GM18951 (cell line): ENCODE data around the gene TOM1L1.

Source experiments
- POLR2A ChIP-seq: IDR thresholded peaks from 4 replicates; pipeline ENCODE4 v1.6.1; 2011; ENCODE audit warnings: mild to moderate bottlenecking; ENCODE audit not compliant: insufficient read length, insufficient read depth; ENCODE audit errors: extremely low read depth
- in situ Hi-C: fragments of 300-500 bp; cut with MboI; formaldehyde crosslinking; loops from one replicate; pipeline ENCODE4 v1.12.0; 2022; ENCODE audit warnings: low sequenced_read_pairs, mixed read lengths, inconsistent platforms; ENCODE audit not compliant: unreplicated experiment

Gene TOM1L1

DNA sequence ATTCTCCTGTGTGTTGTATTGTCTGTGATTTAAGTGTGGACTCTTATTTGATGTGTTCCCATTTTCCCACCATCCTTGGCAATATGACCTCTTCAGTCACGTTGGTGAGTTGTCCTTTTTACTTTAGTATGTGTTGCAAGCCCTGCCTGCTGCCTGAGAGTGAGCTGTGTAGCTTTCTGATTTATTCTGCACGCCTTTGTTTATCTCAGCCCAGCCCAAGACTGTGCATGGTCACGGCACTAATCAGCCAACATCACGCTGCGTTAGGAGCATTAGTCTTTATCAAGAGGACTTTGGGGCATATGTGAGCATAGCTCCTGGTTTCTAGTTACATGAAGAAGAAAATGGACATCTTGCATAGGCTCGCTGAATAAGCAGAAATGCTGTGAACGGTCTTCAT lies 6.0 kb downstream of the TOM1L1 start:
- no peak for TF ChIP-seq POLR2A
- in situ Hi-C loops = no loop called here

DNA sequence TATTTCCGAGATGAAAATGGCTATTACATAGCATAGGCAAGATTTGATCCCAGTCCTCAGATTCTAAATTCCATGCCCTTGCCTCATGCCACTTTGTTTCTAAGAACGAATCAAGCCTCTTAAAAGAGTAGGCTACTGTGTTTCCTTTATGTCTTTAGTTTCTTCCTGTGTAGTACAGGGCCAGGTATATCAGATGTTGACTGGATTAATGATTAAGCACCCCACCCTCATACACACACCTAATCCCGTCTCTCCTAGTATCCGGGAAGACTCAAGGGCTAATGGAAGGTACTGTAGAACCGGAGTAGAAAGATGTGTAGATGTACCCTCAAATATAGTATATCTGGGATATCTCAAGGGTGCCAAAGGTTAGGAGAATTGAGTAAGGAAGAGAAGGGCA lies 6.7 kb downstream of the TOM1L1 start:
- no peak for TF ChIP-seq POLR2A
- in situ Hi-C loops = no loop called here

DNA sequence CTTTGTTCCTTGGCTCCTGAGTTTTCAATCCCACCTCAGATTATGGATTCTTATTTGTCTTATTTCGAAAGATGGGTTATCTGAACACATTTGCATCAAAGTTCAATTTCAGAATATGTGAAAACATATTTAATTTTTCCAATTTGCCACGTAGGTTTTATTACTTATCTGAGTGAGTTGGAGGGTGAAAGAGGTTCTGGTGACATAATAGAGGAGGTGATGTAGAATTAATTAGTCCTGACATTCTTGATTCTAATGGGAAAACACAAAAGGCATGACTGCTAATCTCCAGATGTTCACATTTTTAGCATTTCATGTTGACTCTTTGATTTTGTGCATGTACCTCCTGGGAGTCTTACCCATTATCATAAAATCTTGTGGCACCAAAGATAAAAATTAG lies 9.1 kb downstream of the TOM1L1 start:
- in situ Hi-C loops = no loop called here
- TF ChIP-seq POLR2A = no peak

DNA sequence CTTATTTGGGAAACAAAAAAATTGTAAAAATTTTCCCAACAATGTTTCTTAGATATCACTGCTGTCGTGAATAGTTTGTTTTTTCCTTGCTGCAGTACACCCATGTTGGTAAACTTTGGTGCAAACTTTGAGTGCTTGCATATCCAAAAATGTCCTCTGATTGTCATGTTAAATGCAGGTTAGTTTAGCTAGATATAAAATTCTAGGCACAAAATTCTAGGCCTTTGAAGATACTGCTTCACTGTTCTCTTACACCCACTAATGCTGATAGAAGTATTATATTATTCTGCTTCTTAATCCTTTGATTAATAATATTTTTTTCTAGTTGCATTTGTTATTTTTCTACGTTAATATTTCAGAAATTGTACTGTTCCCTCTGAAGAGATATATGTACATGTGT lies 16.1 kb downstream of the TOM1L1 start:
- TF ChIP-seq POLR2A = no peak
- in situ Hi-C loops = no loop called here

DNA sequence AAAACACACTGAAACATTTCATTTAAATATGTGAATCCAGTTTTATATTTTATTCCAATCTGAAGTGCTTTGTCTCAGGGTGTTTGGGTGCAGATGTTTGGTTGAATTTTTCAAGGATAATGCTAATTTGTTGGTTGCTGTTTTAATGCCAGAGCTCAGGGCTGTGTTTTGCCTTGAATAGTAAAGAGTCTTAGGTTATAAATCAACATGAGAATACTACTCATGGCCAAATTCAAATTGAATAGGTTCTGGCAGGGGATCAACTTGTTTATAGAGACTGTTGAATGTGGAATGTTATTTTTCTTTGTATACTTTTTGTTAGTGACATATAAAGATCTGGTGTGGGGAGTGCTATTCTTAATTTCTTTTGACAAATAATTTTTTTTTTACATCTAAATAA lies 18.8 kb downstream of the TOM1L1 start:
- in situ Hi-C loops = no loop called here
- TF ChIP-seq POLR2A = no peak

DNA sequence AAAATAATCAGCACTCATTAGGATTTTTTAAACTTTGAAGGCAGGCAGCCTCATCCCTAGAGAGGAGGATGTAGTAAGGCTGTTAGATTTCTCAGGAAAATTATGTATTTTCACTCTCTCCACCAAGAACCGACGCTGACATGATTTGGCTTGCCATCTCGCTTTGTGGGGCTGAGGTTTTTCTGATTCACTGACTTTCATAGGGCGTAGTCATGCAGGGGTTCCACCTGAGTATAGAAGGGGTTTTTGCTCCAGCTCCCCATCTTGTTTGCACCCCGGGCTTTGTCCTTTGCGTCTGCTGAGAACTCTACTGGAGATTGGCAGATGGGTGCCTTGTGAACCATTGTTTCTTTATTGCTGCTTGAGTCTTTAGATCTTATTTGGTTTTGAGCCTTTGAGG lies 20.2 kb downstream of the TOM1L1 start:
- TF ChIP-seq POLR2A = no peak
- in situ Hi-C loops = no loop called here

DNA sequence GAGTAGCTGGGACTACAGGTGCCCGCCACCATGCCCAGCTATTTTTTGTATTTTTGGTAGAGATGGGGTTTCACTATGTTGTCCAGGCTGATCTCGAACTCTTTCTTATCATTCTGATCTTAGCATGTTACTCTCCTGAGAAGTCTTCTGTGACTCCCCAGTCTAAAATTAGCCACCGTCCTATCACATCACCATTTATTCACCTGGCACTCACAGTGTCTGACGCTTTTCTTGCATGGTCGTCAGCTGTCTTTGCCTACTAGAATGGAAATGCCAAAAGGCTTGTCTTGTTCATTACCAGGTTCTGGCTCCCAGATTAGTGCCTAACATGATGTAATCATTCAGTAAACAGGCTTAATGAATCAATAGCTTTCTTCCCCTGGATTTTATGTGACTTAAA lies 23.8 kb downstream of the TOM1L1 start:
- no peak for TF ChIP-seq POLR2A
- in situ Hi-C loops = no loop called here

DNA sequence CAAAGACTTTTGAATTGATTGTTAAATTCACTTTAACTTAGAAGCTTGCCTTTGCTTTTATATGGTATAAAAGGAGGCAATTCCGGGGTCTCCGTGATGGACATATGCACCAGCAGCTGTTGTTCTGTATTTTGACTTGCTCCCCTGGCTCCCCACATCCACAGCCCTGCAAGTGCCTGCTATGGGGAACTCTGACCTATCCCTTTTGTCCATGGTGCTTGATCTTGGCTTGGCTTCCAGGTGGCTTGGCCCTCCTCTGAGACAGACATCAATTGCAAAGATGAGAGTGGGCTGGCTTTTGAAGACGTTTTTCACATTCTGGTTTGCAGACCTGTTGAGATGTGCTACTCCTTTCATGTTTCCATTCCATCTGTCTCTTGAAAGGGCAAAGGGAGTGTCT lies 26.9 kb downstream of the TOM1L1 start:
- no peak for TF ChIP-seq POLR2A
- in situ Hi-C loops = no loop called here

DNA sequence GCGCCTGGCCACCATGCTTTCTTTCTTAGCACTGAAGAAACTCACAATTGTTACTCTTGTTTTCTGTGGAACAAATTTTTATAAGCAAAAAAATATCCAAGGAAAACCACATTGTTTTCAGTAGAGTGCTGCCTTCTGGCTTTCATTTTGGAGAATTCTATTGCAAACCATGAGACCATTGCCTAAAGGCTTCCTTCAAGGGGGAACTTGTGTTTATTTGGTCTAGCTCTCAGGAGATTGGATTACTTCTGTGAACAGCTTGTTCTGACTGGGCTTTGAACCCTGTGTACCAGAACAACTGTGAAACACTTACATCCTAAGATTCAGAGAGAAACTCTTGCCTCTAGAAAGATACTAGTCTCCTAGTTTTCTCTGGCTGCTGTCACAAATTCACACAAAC lies 32.1 kb downstream of the TOM1L1 start:
- TF ChIP-seq POLR2A = no peak
- in situ Hi-C loops = no loop called here

DNA sequence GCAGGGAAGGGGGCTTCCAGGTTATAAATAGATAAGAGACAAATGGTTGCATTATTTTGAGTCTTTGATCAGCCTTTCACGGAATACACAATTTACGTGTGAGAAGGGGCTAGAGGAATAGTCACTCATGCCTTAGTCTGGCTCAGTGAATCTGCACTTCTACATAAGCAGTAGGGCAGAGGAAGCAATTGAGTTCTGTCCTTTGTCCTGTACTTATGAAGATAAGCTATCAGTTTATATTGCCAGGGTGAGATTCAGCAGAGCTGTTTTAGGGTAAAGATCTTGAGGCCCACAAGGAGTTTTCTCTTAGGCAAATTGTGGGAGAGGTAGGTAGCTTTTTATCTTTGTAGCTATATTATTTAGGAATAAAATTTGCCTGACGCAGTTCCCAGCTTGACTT lies 33.3 kb downstream of the TOM1L1 start:
- no peak for TF ChIP-seq POLR2A
- in situ Hi-C loops = no loop called here

DNA sequence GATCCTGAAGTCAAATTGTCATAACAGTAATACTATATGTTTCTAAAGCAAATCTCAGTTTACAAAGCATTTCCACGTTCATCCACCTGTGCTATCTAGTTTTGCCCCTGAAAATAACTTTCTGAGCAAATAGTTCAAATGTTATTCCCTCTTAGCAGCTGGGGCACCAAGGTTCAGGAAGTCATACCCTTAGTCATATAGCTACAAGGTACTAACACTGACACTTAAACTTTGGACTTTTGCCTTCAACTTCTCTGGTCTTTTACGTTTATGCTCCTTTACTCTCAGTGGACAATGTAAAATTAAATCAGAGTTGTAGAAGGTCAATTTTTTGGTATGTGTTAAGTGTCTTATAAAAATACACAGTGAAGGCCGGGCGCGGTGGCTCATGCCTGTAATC lies 34.8 kb downstream of the TOM1L1 start:
- TF ChIP-seq POLR2A = no peak

DNA sequence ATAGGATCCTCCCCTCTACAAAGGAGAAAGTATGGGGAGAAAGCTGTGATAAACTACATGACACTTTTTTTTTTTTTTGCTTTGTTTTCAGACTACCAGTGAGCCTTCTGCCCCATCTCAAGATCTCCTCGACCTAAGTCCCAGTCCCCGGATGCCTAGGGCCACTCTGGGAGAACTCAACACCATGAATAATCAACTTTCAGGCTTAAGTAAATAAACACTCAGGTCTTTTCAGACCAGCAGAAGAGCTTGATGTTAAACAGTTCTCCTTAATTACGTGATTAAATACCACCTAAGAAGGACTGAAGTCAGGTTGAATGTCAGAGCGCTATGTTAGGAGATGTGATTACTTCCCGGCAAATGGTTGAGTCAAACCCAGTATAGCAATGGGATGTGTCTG lies 36.4 kb downstream of the TOM1L1 start:
- TF ChIP-seq POLR2A = no peak

More for the DNA sequence above, 34.8 kb downstream of the TOM1L1 start:
- in situ Hi-C loops = no loop called here

DNA sequence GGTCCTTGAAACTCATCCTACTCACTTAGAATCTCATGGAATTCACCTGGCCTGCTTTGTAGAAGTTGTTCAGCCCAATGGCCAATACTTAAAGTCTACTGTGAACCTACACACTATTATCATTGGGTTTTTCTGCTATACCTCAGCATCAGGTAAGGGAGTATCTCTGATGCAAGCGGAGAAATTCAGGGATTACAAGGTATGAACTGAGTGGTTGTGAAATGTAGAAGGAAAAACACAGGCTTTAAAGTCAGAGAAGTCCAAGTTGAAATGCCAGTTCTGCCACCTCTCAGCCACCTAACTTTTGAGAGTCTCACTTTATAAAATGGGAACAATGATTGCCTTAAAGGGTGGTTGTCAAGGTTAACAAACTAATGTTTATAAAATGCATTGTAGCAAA lies 36.8 kb downstream of the TOM1L1 start:
- no peak for TF ChIP-seq POLR2A
- in situ Hi-C loops = no loop called here

More for the DNA sequence above, 36.4 kb downstream of the TOM1L1 start:
- in situ Hi-C loops = no loop called here

DNA sequence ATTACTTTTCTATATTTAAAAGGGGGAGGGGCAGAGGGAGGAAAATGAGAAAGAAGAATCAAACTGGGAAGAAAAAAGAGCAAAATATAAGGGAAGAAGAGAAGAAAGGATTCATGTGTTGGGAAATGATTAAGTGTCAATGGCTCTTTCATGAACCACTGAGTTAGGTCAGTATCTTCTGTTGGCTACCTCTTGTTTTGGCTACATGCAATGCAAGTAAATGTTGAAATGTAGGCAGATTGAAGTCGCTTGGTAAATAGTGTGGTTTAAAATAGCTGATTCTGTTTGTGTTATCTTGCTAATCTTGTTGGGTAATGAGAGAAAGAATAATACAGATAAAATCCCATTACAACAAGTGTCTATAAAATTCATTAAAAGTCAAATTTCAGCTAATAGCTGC lies 40.6 kb downstream of the TOM1L1 start:
- in situ Hi-C loops = no loop called here
- TF ChIP-seq POLR2A = no peak

DNA sequence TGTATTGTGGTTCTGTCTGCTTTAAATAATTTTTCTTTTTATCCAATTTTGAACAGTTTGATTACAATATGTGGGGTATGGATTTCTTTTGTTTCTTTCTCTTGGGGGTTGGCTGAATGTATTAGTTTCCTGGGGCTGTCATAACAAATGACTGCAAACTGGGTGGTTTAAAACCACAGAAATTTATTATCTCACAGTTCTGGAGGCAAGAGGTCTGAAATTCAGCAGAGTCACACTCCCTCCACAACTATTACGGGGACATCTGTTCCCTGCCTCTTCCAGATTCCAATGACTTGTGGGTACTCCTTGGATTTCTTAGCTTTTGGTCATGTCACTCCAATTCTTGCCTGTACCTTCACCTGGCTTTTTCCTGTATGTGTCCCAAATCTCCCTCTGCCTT lies 44.1 kb downstream of the TOM1L1 start:
- TF ChIP-seq POLR2A = no peak
- in situ Hi-C loops = no loop called here
